Cardiac muscle cell (in vitro differentiated cells and primary cell): ENCODE measurements around the gene TRMT5. TPM values are rescaled to one million over a fixed set of nuclear protein-coding genes. Genes with fewer than 3 reads are reported as not detected.

Experiments
- DNase-seq, 2 donors: peaks; one replicate each; pipeline versions ENCODE4 v3.0.0 to v3.0.0-alpha.2; 2010 to 2017; ENCODE audit warnings: low read depth in 1 of 2, low spot score in 1 of 2
- H3K27ac ChIP-seq: fragments of 200-600 bp; sonication (generic); 2 replicates; pipeline ENCODE4 v1.5.1; 2016
- H3K27me3 ChIP-seq: fragments of 200-600 bp; sonication (generic); 2 replicates; pipeline ENCODE4 v1.6.0; 2016; ENCODE audit warnings: control low read depth
- H3K36me3 ChIP-seq: fragments of 200-600 bp; sonication (generic); 2 replicates; pipeline ENCODE4 v1.5.1; 2016; ENCODE audit warnings: control low read depth
- H3K4me1 ChIP-seq: fragments of 200-600 bp; sonication (generic); 2 replicates; pipeline ENCODE4 v1.8.1; 2017; ENCODE audit warnings: low read depth, mild to moderate bottlenecking, mixed run types
- H3K4me3 ChIP-seq: fragments of 200-600 bp; sonication (generic); 2 replicates; pipeline ENCODE4 v1.5.1; 2016; ENCODE audit warnings: mild to moderate bottlenecking
- H3K9me3 ChIP-seq: fragments of 200-600 bp; sonication (generic); 2 replicates; pipeline ENCODE4 v1.5.1; 2017; ENCODE audit warnings: low read depth, mild to moderate bottlenecking, control low read depth
- polyA plus RNA-seq: library from polyadenylated mRNA; unstranded; fragments of >200 nt; fragmentation: Nextera tagmentation; extraction: Ambion mirVana; gene quantifications from 2 replicates; pipeline ENCODE4 v1.2.1, GENCODE V29; 2016
- total RNA-seq: library from RNA; depleted of rRNA; stranded (reverse); fragments of >200 nt; gene quantifications from 2 replicates; pipeline ENCODE4 v1.2.3, GENCODE V29; 2016
- TF ChIP-seq, protein P1 (sequence below): IDR thresholded peaks from 2 replicates; pipeline ENCODE4 v1.5.1; 2012; ENCODE audit warnings: low read depth, mild to moderate bottlenecking, low read length

Gene TRMT5
- total and polyA plus RNA-seq, 2 experiments from 2014 or later, result 6.5 to 7.6 TPM

DNA sequence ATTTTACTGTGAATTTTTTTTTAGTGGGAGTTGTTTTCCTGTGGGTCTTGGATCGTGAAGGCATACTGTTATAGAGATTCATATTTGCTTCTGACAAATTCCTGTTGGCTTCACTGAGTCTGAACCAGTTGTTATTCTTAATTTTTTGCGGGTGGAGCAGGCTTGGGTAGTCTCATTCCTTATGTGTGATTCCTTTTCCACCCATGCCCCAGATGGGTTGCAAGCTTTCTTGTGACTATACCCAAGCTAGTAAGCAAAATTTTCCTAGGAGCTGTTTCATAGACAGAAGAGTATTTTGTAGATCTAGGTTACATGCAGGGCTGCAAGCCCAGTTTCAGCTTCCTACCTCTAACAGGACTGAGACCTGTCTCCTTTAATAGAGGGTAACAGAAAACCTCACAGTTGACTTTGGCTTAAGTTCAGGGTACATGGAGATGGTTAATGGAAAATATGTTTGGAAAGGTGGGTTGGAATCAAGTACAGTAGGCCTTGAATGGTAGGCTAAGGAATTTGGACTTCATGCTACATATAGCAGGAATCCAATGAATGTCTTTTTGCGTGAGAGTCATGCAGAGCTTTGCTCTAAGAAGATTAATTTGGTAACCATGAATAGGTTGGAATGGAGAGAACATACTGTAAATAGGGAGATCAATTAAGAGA is 29.0 kb downstream of the TRMT5 start:
- H3K4me3 ChIP-seq, result no peak overlapping the region
- H3K9me3 ChIP-seq, result no peaks in the 10 kb centered on the region
- H3K36me3 ChIP-seq, result no peaks in the 10 kb centered on the region
- TF ChIP-seq, protein P1, sequence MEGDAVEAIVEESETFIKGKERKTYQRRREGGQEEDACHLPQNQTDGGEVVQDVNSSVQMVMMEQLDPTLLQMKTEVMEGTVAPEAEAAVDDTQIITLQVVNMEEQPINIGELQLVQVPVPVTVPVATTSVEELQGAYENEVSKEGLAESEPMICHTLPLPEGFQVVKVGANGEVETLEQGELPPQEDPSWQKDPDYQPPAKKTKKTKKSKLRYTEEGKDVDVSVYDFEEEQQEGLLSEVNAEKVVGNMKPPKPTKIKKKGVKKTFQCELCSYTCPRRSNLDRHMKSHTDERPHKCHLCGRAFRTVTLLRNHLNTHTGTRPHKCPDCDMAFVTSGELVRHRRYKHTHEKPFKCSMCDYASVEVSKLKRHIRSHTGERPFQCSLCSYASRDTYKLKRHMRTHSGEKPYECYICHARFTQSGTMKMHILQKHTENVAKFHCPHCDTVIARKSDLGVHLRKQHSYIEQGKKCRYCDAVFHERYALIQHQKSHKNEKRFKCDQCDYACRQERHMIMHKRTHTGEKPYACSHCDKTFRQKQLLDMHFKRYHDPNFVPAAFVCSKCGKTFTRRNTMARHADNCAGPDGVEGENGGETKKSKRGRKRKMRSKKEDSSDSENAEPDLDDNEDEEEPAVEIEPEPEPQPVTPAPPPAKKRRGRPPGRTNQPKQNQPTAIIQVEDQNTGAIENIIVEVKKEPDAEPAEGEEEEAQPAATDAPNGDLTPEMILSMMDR, result no peak
- no peaks in the 10 kb centered on the region for H3K27me3 ChIP-seq
- no peaks in the 10 kb centered on the region for H3K4me1 ChIP-seq
- no peak for DNase-seq
- no peak overlapping the region for H3K27ac ChIP-seq

GRCh38 chr14:60946773-60947172 is 34.1 kb downstream of the TRMT5 start:
- H3K36me3 ChIP-seq, result no peaks in the 10 kb centered on the region
- TF ChIP-seq, protein P1, result no peak
- H3K4me3 ChIP-seq, result no peak overlapping the region

DNA sequence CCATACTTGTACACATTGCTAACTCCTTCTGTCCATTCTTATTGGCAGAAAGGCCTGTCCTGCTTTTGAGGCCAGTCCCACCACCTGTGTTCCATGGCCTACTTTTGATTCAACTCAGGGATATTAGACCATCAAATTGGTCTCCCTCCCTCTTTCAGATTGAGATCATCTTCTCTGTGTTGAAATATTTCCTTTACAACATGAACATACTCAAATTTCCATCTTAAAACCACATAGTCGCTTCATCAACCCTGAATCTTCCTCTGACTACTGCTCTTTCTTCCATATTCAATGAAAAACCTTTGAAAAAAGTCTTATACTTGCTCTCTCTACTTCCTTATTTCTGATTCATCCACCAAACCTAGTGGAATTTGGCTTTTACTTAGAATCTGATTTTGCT is 34.9 kb downstream of the TRMT5 start:
- Histone ChIP-seq H3K27ac (no peak overlapping the region), H3K4me1 (peaks cover 12% of the 10 kb centered on the region), H3K9me3 (no peaks in the 10 kb centered on the region), H3K36me3 (no peaks in the 10 kb centered on the region), H3K27me3 (no peaks in the 10 kb centered on the region), H3K4me3 (no peak overlapping the region)
- DNase-seq, result no peak
- TF ChIP-seq, protein P1, result no peak

More at GRCh38 chr14:60946773-60947172, 34.1 kb downstream of the TRMT5 start:
- no peak for DNase-seq
- H3K27ac ChIP-seq, result no peak overlapping the region
- no peaks in the 10 kb centered on the region for H3K27me3 ChIP-seq
- no peaks in the 10 kb centered on the region for H3K9me3 ChIP-seq
- H3K4me1 ChIP-seq, result peaks cover 12% of the 10 kb centered on the region

DNA sequence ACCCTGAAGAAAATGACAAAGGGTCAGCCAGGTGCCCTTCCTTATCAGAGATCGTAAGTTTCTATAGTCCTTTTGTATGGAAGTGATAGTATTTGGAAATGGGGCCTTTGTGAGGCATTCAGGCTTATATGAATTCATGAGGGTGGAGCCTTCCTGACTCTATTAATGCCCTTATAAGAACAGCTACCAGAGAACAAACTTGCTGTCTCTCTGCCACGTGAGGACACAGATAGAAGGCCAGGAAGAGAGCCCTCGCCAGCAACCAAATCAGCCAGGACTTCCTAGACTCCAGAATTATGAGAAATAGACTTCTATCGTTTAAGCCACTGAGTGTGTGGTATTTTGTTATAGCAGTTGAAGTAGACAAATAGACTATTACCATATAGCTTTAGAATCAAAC is 36.7 kb downstream of the TRMT5 start:
- Histone ChIP-seq H3K27ac (no peak overlapping the region), H3K4me1 (peaks cover 12% of the 10 kb centered on the region), H3K36me3 (no peaks in the 10 kb centered on the region), H3K27me3 (no peaks in the 10 kb centered on the region), H3K9me3 (no peaks in the 10 kb centered on the region), H3K4me3 (no peak overlapping the region)
- peak; percentile 2 to 40 for DNase-seq
- TF ChIP-seq, protein P1, result no peak

GRCh38 chr14:60943637-60944032 is 37.2 kb downstream of the TRMT5 start:
- no peak overlapping the region for H3K4me3 ChIP-seq
- H3K4me1 ChIP-seq, result peaks cover 12% of the 10 kb centered on the region
- H3K27me3 ChIP-seq, result no peaks in the 10 kb centered on the region
- no peak overlapping the region for H3K27ac ChIP-seq
- no peaks in the 10 kb centered on the region for H3K36me3 ChIP-seq
- TF ChIP-seq, protein P1, result no peak
- H3K9me3 ChIP-seq, result no peaks in the 10 kb centered on the region
- DNase-seq, result no peak
